DMS153 treated with DMSO at 0.1 percent for 48 hours (cell line): ENCODE results near the gene MAEA.
"Not testable (repeated sequence)": the region's sequence is repeated elsewhere in the genome, so short reads cannot be mapped to it uniquely, and the experiment has no call there.

Source experiments
- DNase-seq: peaks from one replicate; lab custom pipeline; 2025; ENCODE audit not compliant: unreplicated experiment; lab: John Stamatoyannopoulos, UW

MAEA gene

DNA sequence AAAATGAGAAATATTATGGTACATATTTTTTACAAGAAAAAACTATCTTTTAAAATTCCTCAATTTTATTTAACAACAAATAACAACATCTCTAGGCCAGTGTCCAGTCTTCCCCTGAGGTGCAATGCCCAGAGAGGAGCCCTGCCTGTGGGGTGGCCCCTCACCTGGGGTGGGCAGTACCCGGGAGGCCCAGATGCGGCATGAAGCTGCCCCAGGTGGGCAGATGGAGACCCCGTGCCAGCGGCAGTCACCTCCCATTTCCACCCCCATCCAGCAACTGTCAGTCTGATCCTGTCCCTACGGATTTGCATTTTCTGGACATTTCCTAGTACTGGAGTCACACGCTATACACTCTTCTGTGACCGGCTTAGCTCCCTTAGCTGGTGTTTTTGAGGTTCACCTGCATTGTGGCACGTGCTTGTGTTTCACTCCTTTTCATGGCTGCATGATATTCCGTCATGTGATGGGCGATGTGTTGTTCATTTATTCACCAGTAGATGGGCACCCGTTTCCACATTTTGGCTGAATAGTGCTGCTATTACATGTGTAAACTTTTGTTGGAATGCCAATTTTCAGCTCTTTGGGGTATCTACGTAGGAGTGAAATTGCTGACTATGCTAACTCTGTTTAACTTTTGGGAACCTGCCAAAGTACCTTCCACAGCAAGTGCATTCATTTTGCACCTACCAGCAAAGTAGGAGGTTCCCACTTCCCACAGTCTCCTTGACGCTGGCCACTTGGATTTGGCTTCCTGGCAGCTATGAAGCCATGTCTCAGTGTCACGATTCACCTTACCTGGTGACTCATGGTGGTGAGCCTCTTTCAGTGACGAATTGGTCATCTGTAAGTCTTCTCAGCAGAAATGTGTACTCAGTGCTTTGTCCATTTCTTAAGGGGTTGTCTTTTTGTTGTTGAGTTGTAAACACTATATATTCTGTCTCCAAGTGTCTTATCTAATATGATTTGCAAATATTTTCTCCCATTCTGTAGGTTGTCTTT lies 11.7 kb upstream of the MAEA start:
- no peak for DNase-seq

DNA sequence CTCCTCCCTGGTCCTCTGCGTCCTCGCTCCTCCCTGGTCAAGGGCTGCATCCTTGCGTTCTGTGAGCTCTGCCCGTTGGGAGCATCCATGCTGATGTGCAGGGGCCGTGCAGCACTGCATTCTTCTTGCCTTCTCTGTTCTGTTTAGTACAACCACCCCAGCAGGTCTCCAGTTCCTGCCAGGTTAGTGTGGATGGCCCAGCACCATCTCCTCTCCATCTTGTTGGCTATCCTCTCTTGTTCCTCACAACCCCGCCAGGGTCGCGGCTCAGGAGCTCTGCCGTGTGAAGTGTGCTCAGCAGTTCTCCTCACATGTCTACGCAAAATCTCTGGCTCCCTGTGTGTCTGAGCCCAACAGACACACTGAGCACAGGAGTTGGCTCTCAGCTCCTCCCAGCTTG lies 10.4 kb upstream of the MAEA start:
- no peak for DNase-seq

DNA sequence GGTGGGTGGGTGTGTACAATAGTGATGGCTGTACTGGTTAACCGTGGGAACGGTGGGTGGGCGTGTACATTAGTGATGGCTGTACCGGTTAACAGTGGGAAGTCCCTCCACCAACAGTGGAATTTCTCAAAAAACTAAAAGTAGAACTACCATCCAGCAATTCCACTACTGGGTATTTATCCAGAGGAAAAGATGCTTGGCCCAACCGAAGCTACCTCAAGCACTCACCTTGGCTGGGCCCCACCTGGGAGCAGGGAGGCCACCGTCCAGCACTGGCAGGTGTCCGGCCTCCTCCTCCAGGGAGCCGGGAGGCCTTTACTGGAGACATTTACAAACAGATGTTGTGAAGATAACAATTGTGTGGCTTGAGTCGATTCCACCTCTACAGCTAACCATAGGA lies 6.0 kb upstream of the MAEA start:
- DNase-seq: no peak

DNA sequence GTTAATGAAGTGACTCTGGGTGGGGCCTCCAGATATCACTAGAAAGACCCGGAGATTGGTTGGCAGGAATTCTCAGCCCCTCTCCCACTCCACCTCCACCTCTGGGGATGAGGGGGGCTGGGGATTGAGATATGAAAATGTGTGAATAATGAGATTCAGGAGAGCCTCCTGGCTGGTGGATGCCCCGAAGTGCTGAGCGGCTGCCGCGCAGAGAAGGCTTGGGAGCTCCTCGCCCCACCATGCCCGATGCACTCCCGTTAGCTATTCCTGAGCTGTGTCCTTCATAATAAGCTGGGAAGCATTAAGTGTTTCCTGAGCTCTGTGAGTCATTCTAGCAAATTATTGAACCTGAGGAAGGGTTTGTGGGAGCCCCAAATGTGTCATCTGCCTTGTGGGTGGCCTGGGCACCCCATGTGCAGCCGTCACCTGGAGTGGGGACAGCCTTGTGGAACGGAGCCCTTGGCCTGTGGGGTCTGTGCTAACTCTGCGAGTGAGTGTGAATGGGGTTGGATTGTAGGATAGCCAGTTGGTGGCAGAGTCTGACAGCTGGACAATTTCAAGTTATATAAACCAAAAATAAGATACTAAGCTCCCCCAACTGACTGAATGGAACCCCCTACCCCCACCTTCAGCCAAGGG lies 4.4 kb upstream of the MAEA start:
- DNase-seq: no peak

DNA sequence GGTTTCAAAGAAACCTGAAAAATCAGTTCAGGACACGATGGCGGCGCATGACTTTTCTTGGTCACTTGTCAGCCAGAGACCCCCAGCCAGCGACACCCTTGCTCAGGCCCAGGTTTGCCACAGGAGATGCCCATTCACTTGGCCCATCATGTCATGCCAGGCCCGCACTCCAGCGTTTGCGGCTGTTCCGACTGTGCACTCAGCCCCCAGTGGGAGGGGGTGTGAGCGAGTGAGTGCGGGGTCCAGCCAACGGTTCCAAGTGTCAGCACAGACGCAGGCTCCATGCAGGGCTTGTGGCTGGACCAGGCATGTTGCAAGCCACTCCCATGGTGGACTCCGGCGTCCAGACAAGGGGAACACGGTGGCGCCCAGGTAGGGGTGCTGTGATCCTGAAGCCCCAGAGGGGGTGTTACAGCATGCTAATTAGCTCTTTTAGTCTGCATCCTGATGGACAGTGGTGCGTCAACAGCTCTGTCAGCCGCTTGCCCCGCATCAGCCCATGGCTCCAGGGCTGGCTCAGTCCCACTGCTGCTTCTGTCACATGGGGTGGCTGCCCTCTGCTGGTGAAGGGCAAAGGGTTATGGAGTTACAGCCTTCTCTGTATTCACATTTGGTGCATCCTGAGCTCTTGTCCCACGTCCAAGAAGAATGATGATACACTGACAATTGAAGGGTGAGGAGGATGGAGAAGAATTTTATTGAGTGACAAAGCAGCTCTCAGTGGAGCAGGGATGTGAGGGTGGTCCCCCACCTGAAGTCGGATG lies 3.7 kb upstream of the MAEA start:
- DNase-seq: no peak

DNA sequence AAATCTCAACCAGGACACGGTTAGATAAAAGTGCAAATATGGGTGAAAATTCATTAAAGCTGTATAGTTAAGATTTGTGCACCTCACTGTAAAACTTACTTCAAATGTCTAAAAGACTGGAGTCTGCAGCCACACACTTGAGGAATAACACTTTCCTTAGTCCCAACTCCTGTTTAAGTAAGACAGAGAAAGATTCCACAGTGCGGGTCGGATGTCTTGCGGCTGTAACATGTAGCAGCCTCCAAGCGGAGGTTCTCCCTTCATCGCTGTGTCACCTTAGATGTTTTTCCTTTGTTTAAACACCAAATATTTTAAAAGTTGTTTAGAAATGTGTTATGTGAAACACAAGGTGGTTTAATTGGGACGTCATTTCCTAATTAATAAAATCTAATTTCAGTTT lies 905 bp upstream of the MAEA start:
- no peak for DNase-seq

DNA sequence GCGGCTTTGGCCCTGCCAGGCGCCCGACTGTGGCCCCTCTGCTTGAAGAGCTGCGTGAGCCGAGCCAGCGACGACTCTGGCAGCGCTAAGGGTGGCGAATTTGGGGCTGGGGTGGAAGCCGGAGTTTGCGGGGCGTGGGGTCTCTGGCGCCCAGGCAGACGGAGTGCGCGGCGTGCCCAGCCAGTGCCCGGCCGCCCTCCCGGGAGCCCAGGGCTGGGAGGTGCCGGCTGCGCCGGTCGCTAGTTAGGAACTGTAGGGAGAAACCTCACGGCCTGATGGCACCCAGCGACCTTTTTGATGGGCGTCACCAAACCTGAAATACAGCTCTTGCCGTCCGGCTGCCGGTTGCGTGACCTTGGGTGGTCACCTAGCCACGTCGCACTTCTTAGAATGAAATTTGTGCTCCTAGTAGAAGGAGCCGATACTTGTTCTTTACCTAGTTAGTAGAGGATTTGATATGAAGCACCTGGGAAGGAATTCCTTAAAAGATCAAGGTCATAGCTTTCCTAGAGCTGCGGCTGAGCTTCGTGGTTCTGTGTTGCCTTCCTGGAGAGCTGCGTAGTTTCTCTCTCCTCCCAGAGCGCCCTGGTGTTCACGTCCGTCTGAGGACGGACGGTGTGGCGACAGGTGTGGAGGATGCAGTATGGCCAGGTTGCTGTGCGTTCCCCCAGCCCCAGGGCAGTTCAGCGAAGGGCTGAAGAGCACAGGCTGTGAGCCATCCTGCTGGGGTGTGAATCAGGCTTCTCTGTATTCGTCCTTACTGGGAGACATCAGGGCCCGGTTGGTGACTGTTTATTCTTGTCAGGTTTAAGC lies 680 bp downstream of the MAEA start:
- no peak for DNase-seq

DNA sequence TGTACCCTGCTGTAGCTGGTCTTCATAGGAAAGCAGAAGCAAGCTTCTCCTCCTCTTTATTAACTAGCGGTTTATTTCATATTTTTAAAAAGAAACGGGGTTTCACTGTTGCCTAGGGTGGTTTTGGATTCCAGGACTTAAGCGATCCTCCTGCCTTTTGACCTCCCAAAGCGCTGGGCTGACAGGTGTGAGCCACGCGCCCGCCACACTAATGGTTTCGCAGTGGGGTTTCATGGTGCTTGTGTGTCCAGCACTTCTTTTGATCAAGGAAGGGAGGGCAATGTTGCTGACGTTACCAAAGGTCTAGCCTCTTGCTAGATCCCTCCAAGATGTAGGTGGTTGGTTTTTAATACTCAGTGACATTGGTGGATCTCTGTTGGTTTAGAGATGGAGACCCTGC lies 1.4 kb downstream of the MAEA start:
- DNase-seq: no peak

DNA sequence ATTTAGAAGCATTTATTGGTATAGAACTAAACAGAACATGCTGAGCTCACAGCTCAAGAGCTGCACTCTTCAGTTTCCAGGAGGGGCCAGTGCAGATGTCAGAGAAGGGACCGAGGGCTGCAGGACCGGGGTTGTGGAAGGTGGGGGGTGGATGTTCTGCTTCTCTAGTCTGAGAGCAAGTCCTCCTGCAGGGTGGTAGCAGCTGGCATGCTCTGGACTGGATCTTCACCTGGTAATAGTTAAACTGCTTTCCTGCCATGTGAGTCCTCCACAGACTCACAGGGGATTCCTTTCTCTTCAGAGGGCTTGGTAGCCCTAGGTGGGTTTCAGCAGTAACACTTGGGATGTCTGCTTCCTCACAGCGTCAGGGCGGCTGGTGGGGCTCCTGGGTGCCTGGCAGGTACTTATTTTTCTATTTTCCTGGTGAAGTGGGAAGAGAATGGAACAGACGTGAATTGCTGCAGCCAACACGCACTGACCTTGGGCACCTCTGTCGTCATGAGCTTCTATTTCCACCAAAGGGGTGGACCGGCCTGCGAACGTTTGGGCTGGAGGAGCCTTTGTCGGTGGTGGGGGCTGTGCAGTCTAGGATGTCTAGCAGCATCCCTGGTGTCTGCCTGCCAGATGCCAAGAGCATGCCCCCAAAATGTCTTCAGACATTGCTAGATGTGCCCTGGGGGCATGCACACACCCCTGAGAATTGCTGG lies 2.5 kb downstream of the MAEA start:
- DNase-seq: no peak

DNA sequence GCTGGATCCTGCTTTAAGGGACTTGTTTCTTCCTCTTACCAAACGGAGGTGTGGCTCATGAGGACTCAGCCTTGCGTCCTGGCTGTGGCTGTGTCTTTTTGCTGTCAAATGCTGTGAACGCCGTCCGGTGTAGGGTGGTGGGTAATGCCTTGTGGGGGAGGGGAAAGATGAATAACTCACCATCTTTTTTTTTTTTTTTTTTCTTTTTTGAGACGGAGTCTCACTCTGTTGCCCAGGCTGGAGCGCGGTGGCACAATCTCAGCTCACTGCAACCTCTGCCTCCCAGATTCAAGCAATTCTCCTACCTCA lies 3.0 kb downstream of the MAEA start:
- not testable (repeated sequence) for DNase-seq

DNA sequence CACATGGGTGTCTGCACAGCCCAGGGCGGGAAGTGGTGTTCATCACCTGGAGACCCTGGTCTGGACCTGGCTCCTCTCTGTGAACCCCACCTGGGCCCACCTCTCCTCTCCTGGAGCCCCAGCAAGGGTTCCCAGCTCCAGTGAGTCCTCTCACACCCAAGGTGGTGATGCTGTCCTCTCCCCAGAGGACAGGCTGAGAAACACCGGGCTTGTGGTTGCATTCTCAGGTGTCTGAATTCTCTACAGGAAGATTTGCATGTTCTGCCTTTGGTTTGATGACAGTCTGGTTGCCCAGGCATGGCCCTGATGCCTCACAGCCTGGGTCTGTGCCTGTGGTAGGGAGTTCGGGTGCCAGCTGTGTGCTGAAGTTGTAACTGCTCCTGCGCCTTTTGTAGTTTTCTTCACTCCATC lies 3.8 kb downstream of the MAEA start:
- DNase-seq: no peak

DNA sequence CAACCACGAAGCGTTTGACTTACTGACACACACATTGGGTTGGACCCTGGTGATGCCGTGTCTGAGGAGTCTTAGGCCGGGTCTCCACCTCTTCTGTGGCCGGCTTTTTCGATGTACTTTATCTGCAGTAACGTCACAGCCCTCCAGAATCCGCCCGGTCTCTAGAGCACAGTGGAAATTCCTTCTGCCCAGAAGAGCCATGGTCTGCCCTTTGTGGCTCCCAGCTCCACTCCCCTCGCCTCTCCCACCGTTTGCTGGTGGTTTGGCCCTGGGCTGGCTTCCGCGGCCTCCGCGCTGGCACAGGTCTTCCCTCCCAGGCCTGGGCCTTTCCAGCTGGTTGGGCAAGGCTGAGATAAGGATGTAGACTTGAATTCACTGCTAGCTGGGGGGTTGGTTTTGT lies 4.3 kb downstream of the MAEA start:
- DNase-seq: no peak

DNA sequence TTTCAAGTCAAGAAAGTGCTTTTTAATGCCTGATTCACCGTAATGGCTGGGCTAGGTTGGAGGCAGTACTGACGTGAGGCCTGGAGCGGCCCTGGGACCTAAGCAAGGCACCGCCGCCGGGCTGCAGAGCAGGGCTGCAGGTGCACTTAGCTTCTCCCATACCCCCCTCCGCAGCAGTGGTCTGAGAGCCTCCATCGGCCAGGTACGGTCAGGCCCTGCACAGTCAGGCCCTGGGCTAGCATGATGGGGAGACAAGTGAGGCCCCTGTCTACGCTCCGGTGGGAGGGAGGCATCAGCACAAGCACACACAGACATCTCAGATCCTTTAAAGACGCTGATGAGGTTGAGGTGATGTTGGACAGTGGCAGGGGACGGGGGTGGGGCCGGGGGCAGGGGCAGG lies 4.7 kb downstream of the MAEA start:
- no peak for DNase-seq

DNA sequence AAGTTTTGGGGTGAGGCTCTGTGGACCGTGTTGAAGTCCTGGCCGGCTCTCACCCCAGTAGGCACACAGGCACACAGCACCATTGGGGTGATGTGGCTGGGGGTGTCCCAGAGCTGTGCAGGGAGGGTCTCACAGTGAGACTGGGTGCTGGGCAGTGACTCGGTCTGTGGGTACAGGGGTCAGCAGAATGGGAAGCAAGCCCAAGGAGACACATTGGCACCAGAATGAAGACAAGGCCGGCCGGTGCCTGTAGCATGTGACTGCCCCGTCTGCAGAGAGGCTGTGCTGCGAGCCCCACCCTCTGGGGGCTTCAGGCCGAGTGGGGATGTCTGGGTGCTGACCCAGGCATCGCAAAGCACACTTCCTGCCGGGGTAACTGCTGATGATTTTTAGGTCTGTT lies 5.2 kb downstream of the MAEA start:
- no peak for DNase-seq

DNA sequence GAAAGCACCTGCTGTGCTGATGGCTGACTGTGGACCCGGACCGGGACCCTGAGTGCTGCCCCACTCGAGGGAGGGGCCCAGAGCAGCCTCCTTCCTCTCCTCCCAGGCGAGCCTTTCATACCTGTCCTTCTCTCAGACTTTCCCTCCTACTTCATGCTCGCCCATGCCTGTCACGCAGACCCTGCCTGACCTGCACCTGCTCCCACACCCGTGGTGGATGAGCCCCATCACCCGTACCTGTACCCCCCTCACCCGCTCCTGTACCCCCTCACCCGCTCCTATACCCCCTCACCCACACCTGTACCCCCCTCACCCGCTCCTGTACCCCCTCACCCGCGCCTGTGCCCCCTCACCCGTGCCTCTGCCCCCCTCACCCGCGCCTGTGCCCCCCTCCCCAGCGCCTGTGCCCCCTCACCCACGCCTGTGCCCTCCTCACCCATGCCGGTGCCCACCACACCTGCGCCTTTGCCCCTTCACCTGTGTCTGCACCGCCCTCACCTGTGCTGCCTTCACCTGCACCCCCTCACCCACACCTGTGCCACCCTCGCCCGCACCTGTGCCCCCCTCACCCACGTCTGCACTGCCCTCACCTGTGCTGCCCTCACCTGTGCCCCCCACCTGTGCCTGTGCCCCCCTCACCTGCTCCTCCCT lies 5.8 kb downstream of the MAEA start:
- DNase-seq: no peak

DNA sequence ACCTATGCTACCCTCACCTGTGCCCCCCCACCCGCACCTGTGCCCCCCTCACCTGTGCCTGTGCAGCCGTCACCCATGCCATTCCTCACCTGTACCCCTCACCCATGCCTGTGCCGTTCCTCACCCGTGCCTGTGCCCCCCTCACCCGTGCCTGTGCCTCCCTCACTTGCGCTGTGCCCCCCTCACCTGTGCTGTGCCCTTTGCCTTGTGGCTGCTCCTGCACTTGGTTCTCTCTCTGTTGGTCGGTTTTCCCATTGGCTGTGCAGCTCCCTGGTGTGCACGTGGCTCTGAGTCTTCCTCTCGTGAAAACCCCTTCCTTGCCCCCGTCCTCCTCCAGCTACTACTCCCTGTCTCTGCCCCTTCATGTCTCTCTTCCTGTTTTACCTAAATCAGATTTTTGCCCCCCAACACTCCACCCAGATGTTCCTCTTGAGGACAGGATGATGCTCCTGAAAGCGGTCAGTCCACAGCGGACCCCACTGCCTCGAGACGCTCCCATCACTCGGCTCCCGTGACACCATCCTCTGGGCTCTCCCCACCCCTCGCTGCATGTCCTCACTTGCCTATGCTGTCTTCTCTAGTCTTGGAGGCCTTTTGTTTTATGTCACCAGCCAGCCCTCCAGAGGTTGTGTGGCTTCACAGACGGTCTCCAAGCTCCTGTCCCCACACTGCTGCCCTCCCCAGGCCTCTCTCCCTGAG lies 6.8 kb downstream of the MAEA start:
- no peak for DNase-seq

DNA sequence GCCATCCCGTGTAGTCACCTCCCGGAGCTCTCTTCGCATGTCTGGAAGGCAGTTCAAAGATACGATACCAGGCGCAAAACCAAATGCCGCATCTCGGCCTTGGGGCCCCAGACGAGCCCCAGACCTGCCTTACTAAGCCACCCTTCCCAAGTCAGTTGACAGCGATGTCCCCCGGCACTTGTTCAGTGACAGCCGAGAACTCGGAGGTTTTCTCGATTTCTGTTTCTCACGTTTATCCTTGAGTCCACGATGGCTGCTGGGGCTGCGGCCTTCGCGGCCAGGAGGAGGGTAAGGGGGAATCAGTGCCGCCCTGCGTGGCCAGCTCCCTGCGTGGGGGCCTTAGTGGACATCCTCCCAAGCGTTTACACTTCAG lies 7.3 kb downstream of the MAEA start:
- DNase-seq: no peak

DNA sequence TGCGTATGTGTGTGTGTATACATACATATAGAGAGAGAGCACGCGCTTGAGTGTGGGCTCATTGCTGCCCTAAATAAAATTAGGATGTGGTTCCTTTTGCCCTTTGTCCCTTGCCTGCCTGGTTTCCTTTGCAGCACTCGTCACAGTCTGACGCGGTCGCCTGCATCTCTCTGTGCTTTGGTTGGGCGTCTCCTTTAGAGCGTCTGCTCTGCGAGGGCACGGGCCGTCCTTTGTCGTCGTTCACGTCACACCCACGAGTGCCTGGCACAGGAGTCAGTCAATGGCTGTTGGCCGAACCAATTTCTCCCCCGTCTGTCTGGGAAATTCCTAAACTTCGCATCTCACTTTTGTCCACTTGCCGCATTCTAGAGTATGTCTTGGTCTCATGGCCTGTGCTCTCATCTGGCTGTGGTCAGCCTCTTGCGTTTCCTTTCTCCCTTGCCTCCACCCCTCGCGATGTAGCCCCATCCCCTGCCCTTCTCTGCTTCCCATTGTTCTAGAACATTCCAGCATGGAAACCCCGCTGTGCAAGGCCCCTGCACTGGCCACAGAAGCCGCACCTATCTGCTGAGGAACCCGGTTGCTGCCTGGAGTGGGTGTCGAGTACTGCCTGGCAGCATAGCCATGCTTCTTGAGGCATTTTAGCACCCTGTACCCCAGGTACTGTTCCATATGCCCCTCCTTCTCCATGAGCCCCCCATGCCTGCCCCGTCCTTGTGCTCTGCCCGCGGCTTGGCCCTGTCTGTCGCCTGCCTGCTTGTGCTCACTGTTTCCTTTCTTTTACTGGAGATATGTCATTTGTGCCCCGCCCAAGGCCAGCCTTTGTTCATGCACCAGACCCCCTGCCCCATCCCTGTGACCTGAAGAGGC lies 8.0 kb downstream of the MAEA start:
- no peak for DNase-seq
